HUES48 (cell line): ENCODE results near the gene MGST3.

ENCODE experiments used
- H3K27ac ChIP-seq: one replicate; pipeline ENCODE4 v1.7.0; 2013; ENCODE audit warnings: low read depth, low read length, inconsistent platforms
- H3K27me3 ChIP-seq: 2 replicates; pipeline ENCODE4 v1.6.1; 2013; ENCODE audit warnings: mild to moderate bottlenecking, low read length; ENCODE audit not compliant: control insufficient read depth, insufficient read depth
- H3K36me3 ChIP-seq: 2 replicates; pipeline ENCODE4 v1.6.1; 2013; ENCODE audit warnings: low read length; ENCODE audit not compliant: control insufficient read depth, insufficient read depth
- H3K4me1 ChIP-seq: 2 replicates; pipeline ENCODE4 v1.6.1; 2013; ENCODE audit warnings: mild to moderate bottlenecking, low read length; ENCODE audit not compliant: control insufficient read depth, insufficient read depth
- H3K4me3 ChIP-seq: 2 replicates; pipeline ENCODE4 v1.5.1; 2013; ENCODE audit warnings: mild to moderate bottlenecking, low read depth, low read length
- H3K9ac ChIP-seq: 2 replicates; pipeline ENCODE4 v1.6.1; 2013; ENCODE audit warnings: mild to moderate bottlenecking, low read depth, low read length, moderate library complexity
- H3K9me3 ChIP-seq: 2 replicates; pipeline ENCODE4 v1.6.1; 2013; ENCODE audit warnings: low read length; ENCODE audit not compliant: control insufficient read depth, insufficient read depth

MGST3 gene

GRCh38 chr1:165659581-165659895 lies 28.5 kb downstream of the MGST3 start:
- Histone ChIP-seq H3K4me1 (0 out of 2 replicates have a peak, but pooled peaks cover 6% of the 10 kb centered on the region), H3K27me3 (no peaks in the 10 kb centered on the region), H3K9me3 (no peaks in the 10 kb centered on the region), H3K36me3 (peaks cover 56% of the 10 kb centered on the region), H3K4me3 (no peak overlapping the region), H3K9ac (no peak overlapping the region), H3K27ac (no peak overlapping the region)

- H3K27me3 ChIP-seq = no peaks in the 10 kb centered on the region
- peaks cover 62% of the 10 kb centered on the region for H3K36me3 ChIP-seq
- no peak overlapping the region for H3K27ac ChIP-seq
- H3K4me1 ChIP-seq = 0 out of 2 replicates have a peak, but pooled peaks cover 6% of the 10 kb centered on the region
- no peaks in the 10 kb centered on the region for H3K9me3 ChIP-seq
- no peak overlapping the region for H3K9ac ChIP-seq
- H3K4me3 ChIP-seq = no peak overlapping the region
Measured at GRCh38 chr1:165661703-165662102, 30.7 kb downstream of the MGST3 start.

- peaks cover 67% of the 10 kb centered on the region for H3K36me3 ChIP-seq
- no peaks in the 10 kb centered on the region for H3K9me3 ChIP-seq
- H3K27ac ChIP-seq = no peak overlapping the region
- 0 out of 2 replicates have a peak, but pooled peaks cover 6% of the 10 kb centered on the region for H3K4me1 ChIP-seq
- no peak overlapping the region for H3K9ac ChIP-seq
- no peaks in the 10 kb centered on the region for H3K27me3 ChIP-seq
- no peak overlapping the region for H3K4me3 ChIP-seq
Measured at GRCh38 chr1:165662186-165662585, 31.2 kb downstream of the MGST3 start.

GRCh38 chr1:165666152-165666825 lies 35.3 kb downstream of the MGST3 start:
- no peaks in the 10 kb centered on the region for H3K9me3 ChIP-seq
- H3K4me3 ChIP-seq = no peak overlapping the region
- H3K4me1 ChIP-seq = no peaks in the 10 kb centered on the region
- peaks cover 86% of the 10 kb centered on the region for H3K36me3 ChIP-seq
- H3K27ac ChIP-seq = no peak overlapping the region
- no peak overlapping the region for H3K9ac ChIP-seq
- H3K27me3 ChIP-seq = no peaks in the 10 kb centered on the region

GRCh38 chr1:165668184-165668583 lies 37.1 kb downstream of the MGST3 start:
- Histone ChIP-seq H3K9ac (no peak overlapping the region), H3K9me3 (no peaks in the 10 kb centered on the region), H3K27ac (no peak overlapping the region), H3K4me1 (no peaks in the 10 kb centered on the region), H3K27me3 (no peaks in the 10 kb centered on the region), H3K36me3 (peaks cover 73% of the 10 kb centered on the region), H3K4me3 (no peak overlapping the region)

GRCh38 chr1:165671526-165671925 lies 40.5 kb downstream of the MGST3 start:
- H3K27ac ChIP-seq = no peak overlapping the region
- H3K36me3 ChIP-seq = peaks cover 61% of the 10 kb centered on the region
- no peaks in the 10 kb centered on the region for H3K27me3 ChIP-seq
- H3K4me3 ChIP-seq = no peak overlapping the region
- no peaks in the 10 kb centered on the region for H3K4me1 ChIP-seq
- H3K9me3 ChIP-seq = no peaks in the 10 kb centered on the region
- no peak overlapping the region for H3K9ac ChIP-seq

- Histone ChIP-seq H3K27ac (no peak overlapping the region), H3K9ac (no peak overlapping the region), H3K4me3 (no peak overlapping the region), H3K36me3 (peaks cover 53% of the 10 kb centered on the region), H3K27me3 (no peaks in the 10 kb centered on the region), H3K9me3 (no peaks in the 10 kb centered on the region), H3K4me1 (no peaks in the 10 kb centered on the region)
Measured at GRCh38 chr1:165674599-165674998, 43.6 kb downstream of the MGST3 start.

- Histone ChIP-seq H3K9ac (no peak overlapping the region), H3K27me3 (no peaks in the 10 kb centered on the region), H3K4me3 (no peak overlapping the region), H3K4me1 (no peaks in the 10 kb centered on the region), H3K9me3 (no peaks in the 10 kb centered on the region), H3K36me3 (peaks cover 58% of the 10 kb centered on the region), H3K27ac (no peak overlapping the region)
Measured at GRCh38 chr1:165675794-165676193, 44.8 kb downstream of the MGST3 start.

GRCh38 chr1:165678509-165678908 lies 47.5 kb downstream of the MGST3 start:
- Histone ChIP-seq H3K36me3 (peaks cover 75% of the 10 kb centered on the region), H3K9me3 (no peaks in the 10 kb centered on the region), H3K9ac (no peak overlapping the region), H3K4me3 (no peak overlapping the region), H3K27ac (no peak overlapping the region), H3K27me3 (no peaks in the 10 kb centered on the region), H3K4me1 (no peaks in the 10 kb centered on the region)

- H3K4me3 ChIP-seq = no peak overlapping the region
- no peaks in the 10 kb centered on the region for H3K27me3 ChIP-seq
- peaks cover 75% of the 10 kb centered on the region for H3K36me3 ChIP-seq
- no peak overlapping the region for H3K27ac ChIP-seq
- no peak overlapping the region for H3K9ac ChIP-seq
- H3K9me3 ChIP-seq = no peaks in the 10 kb centered on the region
- H3K4me1 ChIP-seq = no peaks in the 10 kb centered on the region
Measured at GRCh38 chr1:165679282-165680036, 48.4 kb downstream of the MGST3 start.

- Histone ChIP-seq H3K36me3 (peaks cover 70% of the 10 kb centered on the region), H3K27me3 (no peaks in the 10 kb centered on the region), H3K4me1 (no peaks in the 10 kb centered on the region), H3K9ac (no peak overlapping the region), H3K4me3 (no peak overlapping the region), H3K27ac (no peak overlapping the region), H3K9me3 (no peaks in the 10 kb centered on the region)
Measured at GRCh38 chr1:165680303-165680702, 49.3 kb downstream of the MGST3 start.
